Fibroblast of peridontal ligament (primary cell): ENCODE results near the gene CD99.
A peak's percentile ranks its signal among the peaks of the same experiment; 100 is the strongest.
"Not testable (repeated sequence)": the region's sequence is repeated elsewhere in the genome, so short reads cannot be mapped to it uniquely, and the experiment has no call there.

Source experiments
- DNase-seq: peaks from one replicate; pipeline ENCODE4 v3.0.0-alpha.2; 2010; ENCODE audit errors: extremely low read depth

The CD99 gene

GRCh38 chrX:2723286-2723879, 32.3 kb downstream of the CD99 start:
- DNase-seq: no peak

- not testable (repeated sequence) for DNase-seq
These were observed 36.2 kb downstream of the CD99 start for GRCh38 chrX:2727264-2727663.

GRCh38 chrX:2732076-2732475, 41.0 kb downstream of the CD99 start:
- no peak for DNase-seq

- DNase-seq: no peak
These were observed 41.6 kb downstream of the CD99 start for GRCh38 chrX:2732649-2733048.

- DNase-seq: no peak
These were observed 42.2 kb downstream of the CD99 start for GRCh38 chrX:2733286-2733685.

- no peak for DNase-seq
These were observed 44.2 kb downstream of the CD99 start for GRCh38 chrX:2735270-2735669.

- DNase-seq: no peak
These were observed 49.6 kb downstream of the CD99 start for GRCh38 chrX:2740672-2741071.

- no peak for DNase-seq
These were observed 50.3 kb downstream of the CD99 start for GRCh38 chrX:2741386-2741785.

- DNase-seq: not testable (repeated sequence)
These were observed 55.2 kb downstream of the CD99 start for GRCh38 chrX:2746250-2746649.

- DNase-seq: peak; percentile 32
These were observed 57.2 kb downstream of the CD99 start for GRCh38 chrX:2748171-2748814.

GRCh38 chrX:2748815-2749188, 57.7 kb downstream of the CD99 start:
- DNase-seq: no peak

- peak; percentile 68 for DNase-seq
These were observed 60.2 kb downstream of the CD99 start for GRCh38 chrX:2751291-2751690.

- DNase-seq: not testable (repeated sequence)
These were observed 60.8 kb downstream of the CD99 start, which contains the start of gene XG for GRCh38 chrX:2751874-2752300. TSS of gene XG (plus strand) at chrX:2752040. CDS start at chrX:2752275, 235 bp downstream.

- peak; percentile 62 for DNase-seq
These were observed 61.3 kb downstream of the CD99 start for GRCh38 chrX:2752441-2752840.

- not testable (repeated sequence) for DNase-seq
These were observed 64.1 kb downstream of the CD99 start for GRCh38 chrX:2755163-2755715.

GRCh38 chrX:2756548-2756947, 65.5 kb downstream of the CD99 start:
- DNase-seq: no peak

- no peak for DNase-seq
These were observed 70.2 kb downstream of the CD99 start for GRCh38 chrX:2761246-2761645.

- not testable (repeated sequence) for DNase-seq
These were observed 71.6 kb downstream of the CD99 start for GRCh38 chrX:2762671-2763070.

- not testable (repeated sequence) for DNase-seq
These were observed 73.9 kb downstream of the CD99 start for GRCh38 chrX:2764766-2765548.

GRCh38 chrX:2765549-2765830, 74.4 kb downstream of the CD99 start:
- no peak for DNase-seq

- peak; percentile 25 for DNase-seq
These were observed 75.8 kb downstream of the CD99 start for GRCh38 chrX:2766906-2767305.

- peak; percentile 59 for DNase-seq
These were observed 76.7 kb downstream of the CD99 start for GRCh38 chrX:2767631-2768455.
